Neutrophil (primary cell): ENCODE data around the gene ZSWIM6.

Experiments used
- H3K27ac ChIP-seq: fragments of 200-600 bp; sonication (generic); 2 replicates; pipeline ENCODE4 v1.5.1; 2016; ENCODE audit warnings: mild to moderate bottlenecking, moderate library complexity
- H3K27me3 ChIP-seq: fragments of 200-600 bp; sonication (generic); 2 replicates; pipeline ENCODE4 v1.6.0; 2016; ENCODE audit warnings: mild to moderate bottlenecking
- H3K36me3 ChIP-seq: fragments of 200-600 bp; sonication (generic); 2 replicates; pipeline ENCODE4 v1.5.1; 2017
- H3K4me1 ChIP-seq, 2 experiments: fragments of 200-600 bp in 1 of 2; sonication (generic) in 1 of 2; 1 replicate in 1 of 2; 2 replicates in 1 of 2; pipeline versions ENCODE4 v1.5.1 to v1.6.1; 2013 to 2016; ENCODE audit warnings: low read depth in 1 of 2, low read length in 1 of 2, mild to moderate bottlenecking in 1 of 2, moderate library complexity in 1 of 2; ENCODE audit not compliant: control insufficient read depth in 1 of 2, insufficient read depth in 1 of 2
- H3K4me3 ChIP-seq, 2 experiments: fragments of 200-600 bp in 1 of 2; sonication (generic) in 1 of 2; 1 replicate in 1 of 2; 2 replicates in 1 of 2; pipeline ENCODE4 v1.5.1; 2013 to 2016; ENCODE audit warnings: low read depth in 1 of 2, low read length in 1 of 2, mild to moderate bottlenecking in 1 of 2, moderate library complexity in 1 of 2
- H3K9me3 ChIP-seq: fragments of 200-600 bp; sonication (generic); 2 replicates; pipeline ENCODE4 v1.5.1; 2016
- CTCF ChIP-seq: fragments of 200-600 bp; sonication (generic); IDR thresholded peaks from 2 replicates; pipeline ENCODE4 v1.5.1; 2016; ENCODE audit warnings: antibody characterized with exemption

Gene ZSWIM6

DNA sequence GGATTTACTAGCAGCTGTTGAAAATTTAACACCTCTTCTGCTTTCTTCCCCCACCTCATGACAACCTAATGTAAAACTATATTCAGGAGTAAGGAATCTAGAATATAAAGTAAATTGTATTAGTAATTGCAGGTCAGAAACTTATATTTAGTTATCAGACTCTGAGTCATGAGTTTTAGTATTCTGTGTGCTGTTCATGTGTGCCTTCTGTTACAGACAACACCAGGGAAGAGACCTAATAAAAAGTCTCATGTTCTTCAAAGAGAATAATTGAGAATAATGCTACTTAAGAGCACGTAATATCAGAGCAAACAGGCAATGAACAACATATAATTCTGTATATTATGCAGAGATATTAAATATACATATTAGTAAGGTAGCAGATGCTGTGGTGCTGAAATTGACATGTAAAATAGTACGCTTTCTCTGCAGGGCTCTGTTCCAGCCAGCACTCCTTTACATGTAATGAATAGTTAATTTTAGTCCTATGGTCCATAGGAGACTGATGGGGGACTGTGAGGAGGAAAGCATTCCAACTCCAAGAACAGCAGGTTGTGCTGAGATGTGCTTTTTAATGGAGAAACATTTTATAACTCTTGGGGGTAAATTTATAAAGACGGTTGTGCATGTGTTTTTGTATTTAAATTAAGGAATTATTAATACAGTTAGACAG lies 106.4 kb downstream of the ZSWIM6 start:
- H3K4me1 ChIP-seq, result no peaks in the 10 kb centered on the region
- no peaks in the 10 kb centered on the region for H3K36me3 ChIP-seq
- H3K9me3 ChIP-seq, result peaks cover 16% of the 10 kb centered on the region
- H3K27me3 ChIP-seq, result no peaks in the 10 kb centered on the region
- H3K27ac ChIP-seq, result no peak overlapping the region
- H3K4me3 ChIP-seq, result no peak overlapping the region
- no peak for TF ChIP-seq CTCF

- no peak for TF ChIP-seq CTCF
- H3K27ac ChIP-seq, result no peak overlapping the region
- H3K9me3 ChIP-seq, result peaks cover 18% of the 10 kb centered on the region
- H3K36me3 ChIP-seq, result no peaks in the 10 kb centered on the region
- no peaks in the 10 kb centered on the region for H3K27me3 ChIP-seq
- H3K4me1 ChIP-seq, result no peaks in the 10 kb centered on the region
- no peak overlapping the region for H3K4me3 ChIP-seq
Measured at GRCh38 chr5:61440086-61440485, 108.0 kb downstream of the ZSWIM6 start.

- H3K27ac ChIP-seq, result no peak overlapping the region
- no peak for TF ChIP-seq CTCF
- H3K4me1 ChIP-seq, result no peaks in the 10 kb centered on the region
- no peak overlapping the region for H3K4me3 ChIP-seq
- peaks cover 18% of the 10 kb centered on the region for H3K9me3 ChIP-seq
- no peaks in the 10 kb centered on the region for H3K36me3 ChIP-seq
- no peaks in the 10 kb centered on the region for H3K27me3 ChIP-seq
Measured at GRCh38 chr5:61440596-61440995, 108.5 kb downstream of the ZSWIM6 start.

DNA sequence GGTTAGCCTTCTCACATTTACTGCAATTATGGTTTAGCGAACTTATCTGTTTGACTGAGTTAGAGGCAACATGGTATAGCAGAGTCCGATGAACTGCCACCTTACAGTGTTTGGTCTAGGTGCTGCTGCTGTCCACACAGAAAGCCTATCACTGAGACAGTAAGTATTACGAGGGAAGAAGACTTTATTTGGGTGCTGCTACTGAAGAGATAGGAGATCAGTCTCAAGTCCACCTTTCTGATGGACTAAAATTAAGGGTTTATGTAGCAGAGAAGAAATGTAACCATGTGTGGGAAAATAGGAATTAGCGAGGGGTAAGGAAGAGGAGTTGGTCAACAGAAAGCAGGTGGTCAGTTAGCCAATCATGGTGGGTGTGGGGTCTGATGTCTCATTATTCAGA lies 109.7 kb downstream of the ZSWIM6 start:
- H3K27ac ChIP-seq, result no peak overlapping the region
- H3K9me3 ChIP-seq, result peaks cover 18% of the 10 kb centered on the region

GRCh38 chr5:61447780-61448495 lies 115.9 kb downstream of the ZSWIM6 start:
- no peak for TF ChIP-seq CTCF
- Histone ChIP-seq H3K27ac (no peak overlapping the region), H3K27me3 (no peaks in the 10 kb centered on the region), H3K36me3 (no peaks in the 10 kb centered on the region), H3K4me3 (no peak overlapping the region), H3K4me1 (no peaks in the 10 kb centered on the region), H3K9me3 (peaks cover 20% of the 10 kb centered on the region)

More for the DNA sequence above, 109.7 kb downstream of the ZSWIM6 start:
- H3K27me3 ChIP-seq, result no peaks in the 10 kb centered on the region
- no peak overlapping the region for H3K4me3 ChIP-seq
- H3K4me1 ChIP-seq, result no peaks in the 10 kb centered on the region
- TF ChIP-seq CTCF, result no peak
- no peaks in the 10 kb centered on the region for H3K36me3 ChIP-seq
